ENCODE measurements around the gene PTPRJ.

Gene PTPRJ

GRCh38 chr11:48011102-48011797 is 30.9 kb downstream of the PTPRJ start:
- Histone ChIP-seq H3K27ac (ENCODE audit: low read depth, low read length) (no peak overlapping the region), H3K9ac (ENCODE audit: low read length) (no peak overlapping the region), H3K4me3 (ENCODE audit: low read depth, low read length) (no peak overlapping the region), H3K4me1 (ENCODE audit: control insufficient read depth, insufficient read depth, low read length) (peaks cover 15% of the 10 kb centered on the region), H3K9me3 (ENCODE audit: control insufficient read depth, insufficient read depth, low read depth, low read length) (no peaks in the 10 kb centered on the region), H3K27me3 (ENCODE audit: control insufficient read depth, insufficient read depth, low read length) (no peaks in the 10 kb centered on the region), H3K36me3 (ENCODE audit: control insufficient read depth, insufficient read depth, low read length) (no peaks in the 10 kb centered on the region)

GRCh38 chr11:48011798-48012391 is 31.5 kb downstream of the PTPRJ start:
- peaks cover 12% of the 10 kb centered on the region for H3K4me1 ChIP-seq (ENCODE audit: control insufficient read depth, insufficient read depth, low read length)
- H3K9me3 ChIP-seq (ENCODE audit: control insufficient read depth, insufficient read depth, low read depth, low read length): no peaks in the 10 kb centered on the region
- H3K36me3 ChIP-seq (ENCODE audit: control insufficient read depth, insufficient read depth, low read length): no peaks in the 10 kb centered on the region
- no peak overlapping the region for H3K9ac ChIP-seq (ENCODE audit: low read length)
- H3K27ac ChIP-seq (ENCODE audit: low read depth, low read length): no peak overlapping the region
- no peak overlapping the region for H3K4me3 ChIP-seq (ENCODE audit: low read depth, low read length)
- H3K27me3 ChIP-seq (ENCODE audit: control insufficient read depth, insufficient read depth, low read length): no peaks in the 10 kb centered on the region

- H3K9ac ChIP-seq (ENCODE audit: low read length): no peak overlapping the region
- peaks cover 23% of the 10 kb centered on the region for H3K4me1 ChIP-seq (ENCODE audit: control insufficient read depth, insufficient read depth, low read length)
- H3K27ac ChIP-seq (ENCODE audit: low read depth, low read length): no peak overlapping the region
These were observed 33.0 kb downstream of the PTPRJ start for GRCh38 chr11:48013269-48013901.

GRCh38 chr11:48014917-48015316 is 34.6 kb downstream of the PTPRJ start:
- no peaks in the 10 kb centered on the region for H3K36me3 ChIP-seq (ENCODE audit: control insufficient read depth, insufficient read depth, low read length)
- H3K4me1 ChIP-seq (ENCODE audit: control insufficient read depth, insufficient read depth, low read length): peaks cover 34% of the 10 kb centered on the region
- H3K27ac ChIP-seq (ENCODE audit: low read depth, low read length): no peak overlapping the region
- H3K4me3 ChIP-seq (ENCODE audit: low read depth, low read length): no peak overlapping the region
- H3K9me3 ChIP-seq (ENCODE audit: control insufficient read depth, insufficient read depth, low read depth, low read length): no peaks in the 10 kb centered on the region
- H3K9ac ChIP-seq (ENCODE audit: low read length): no peak overlapping the region
- no peaks in the 10 kb centered on the region for H3K27me3 ChIP-seq (ENCODE audit: control insufficient read depth, insufficient read depth, low read length)

More at GRCh38 chr11:48013269-48013901, 33.0 kb downstream of the PTPRJ start:
- no peaks in the 10 kb centered on the region for H3K36me3 ChIP-seq (ENCODE audit: control insufficient read depth, insufficient read depth, low read length)
- H3K27me3 ChIP-seq (ENCODE audit: control insufficient read depth, insufficient read depth, low read length): no peaks in the 10 kb centered on the region
- H3K9me3 ChIP-seq (ENCODE audit: control insufficient read depth, insufficient read depth, low read depth, low read length): no peaks in the 10 kb centered on the region
- no peak overlapping the region for H3K4me3 ChIP-seq (ENCODE audit: low read depth, low read length)

GRCh38 chr11:48017105-48017830 is 36.9 kb downstream of the PTPRJ start:
- H3K36me3 ChIP-seq (ENCODE audit: control insufficient read depth, insufficient read depth, low read length): no peaks in the 10 kb centered on the region
- peaks cover 34% of the 10 kb centered on the region for H3K4me1 ChIP-seq (ENCODE audit: control insufficient read depth, insufficient read depth, low read length)
- no peaks in the 10 kb centered on the region for H3K9me3 ChIP-seq (ENCODE audit: control insufficient read depth, insufficient read depth, low read depth, low read length)
- no peaks in the 10 kb centered on the region for H3K27me3 ChIP-seq (ENCODE audit: control insufficient read depth, insufficient read depth, low read length)
- H3K4me3 ChIP-seq (ENCODE audit: low read depth, low read length): no peak overlapping the region
- no peak overlapping the region for H3K27ac ChIP-seq (ENCODE audit: low read depth, low read length)
- H3K9ac ChIP-seq (ENCODE audit: low read length): no peak overlapping the region

GRCh38 chr11:48017831-48018527 is 37.6 kb downstream of the PTPRJ start:
- Histone ChIP-seq H3K9ac (ENCODE audit: low read length) (no peak overlapping the region), H3K36me3 (ENCODE audit: control insufficient read depth, insufficient read depth, low read length) (no peaks in the 10 kb centered on the region), H3K27ac (ENCODE audit: low read depth, low read length) (no peak overlapping the region), H3K4me3 (ENCODE audit: low read depth, low read length) (no peak overlapping the region), H3K9me3 (ENCODE audit: control insufficient read depth, insufficient read depth, low read depth, low read length) (no peaks in the 10 kb centered on the region), H3K27me3 (ENCODE audit: control insufficient read depth, insufficient read depth, low read length) (no peaks in the 10 kb centered on the region), H3K4me1 (ENCODE audit: control insufficient read depth, insufficient read depth, low read length) (peaks cover 33% of the 10 kb centered on the region)

- H3K27me3 ChIP-seq (ENCODE audit: control insufficient read depth, insufficient read depth, low read length): no peaks in the 10 kb centered on the region
- no peak overlapping the region for H3K27ac ChIP-seq (ENCODE audit: low read depth, low read length)
- H3K36me3 ChIP-seq (ENCODE audit: control insufficient read depth, insufficient read depth, low read length): no peaks in the 10 kb centered on the region
- no peak overlapping the region for H3K9ac ChIP-seq (ENCODE audit: low read length)
- no peaks in the 10 kb centered on the region for H3K9me3 ChIP-seq (ENCODE audit: control insufficient read depth, insufficient read depth, low read depth, low read length)
- H3K4me1 ChIP-seq (ENCODE audit: control insufficient read depth, insufficient read depth, low read length): peaks cover 27% of the 10 kb centered on the region
- H3K4me3 ChIP-seq (ENCODE audit: low read depth, low read length): 0 out of 2 replicates have a peak overlapping the region, but pooled peaks have one; percentile 23
These were observed 38.3 kb downstream of the PTPRJ start for GRCh38 chr11:48018528-48019216.

- peaks cover 27% of the 10 kb centered on the region for H3K4me1 ChIP-seq (ENCODE audit: control insufficient read depth, insufficient read depth, low read length)
- H3K27ac ChIP-seq (ENCODE audit: low read depth, low read length): no peak overlapping the region
- H3K36me3 ChIP-seq (ENCODE audit: control insufficient read depth, insufficient read depth, low read length): no peaks in the 10 kb centered on the region
- H3K9ac ChIP-seq (ENCODE audit: low read length): no peak overlapping the region
- no peaks in the 10 kb centered on the region for H3K27me3 ChIP-seq (ENCODE audit: control insufficient read depth, insufficient read depth, low read length)
- H3K9me3 ChIP-seq (ENCODE audit: control insufficient read depth, insufficient read depth, low read depth, low read length): no peaks in the 10 kb centered on the region
- H3K4me3 ChIP-seq (ENCODE audit: low read depth, low read length): 0 out of 2 replicates have a peak overlapping the region, but pooled peaks have one; percentile 23
These were observed 38.8 kb downstream of the PTPRJ start for GRCh38 chr11:48019217-48019584.

GRCh38 chr11:48019595-48019994 is 39.2 kb downstream of the PTPRJ start:
- no peaks in the 10 kb centered on the region for H3K9me3 ChIP-seq (ENCODE audit: control insufficient read depth, insufficient read depth, low read depth, low read length)
- no peak overlapping the region for H3K9ac ChIP-seq (ENCODE audit: low read length)
- no peaks in the 10 kb centered on the region for H3K36me3 ChIP-seq (ENCODE audit: control insufficient read depth, insufficient read depth, low read length)
- peaks cover 29% of the 10 kb centered on the region for H3K4me1 ChIP-seq (ENCODE audit: control insufficient read depth, insufficient read depth, low read length)
- no peak overlapping the region for H3K27ac ChIP-seq (ENCODE audit: low read depth, low read length)
- no peaks in the 10 kb centered on the region for H3K27me3 ChIP-seq (ENCODE audit: control insufficient read depth, insufficient read depth, low read length)
- no peak overlapping the region for H3K4me3 ChIP-seq (ENCODE audit: low read depth, low read length)

- Histone ChIP-seq H3K4me3 (ENCODE audit: low read depth, low read length) (no peak overlapping the region), H3K36me3 (ENCODE audit: control insufficient read depth, insufficient read depth, low read length) (no peaks in the 10 kb centered on the region), H3K27ac (ENCODE audit: low read depth, low read length) (no peak overlapping the region), H3K9me3 (ENCODE audit: control insufficient read depth, insufficient read depth, low read depth, low read length) (no peaks in the 10 kb centered on the region), H3K9ac (ENCODE audit: low read length) (no peak overlapping the region), H3K4me1 (ENCODE audit: control insufficient read depth, insufficient read depth, low read length) (peaks cover 31% of the 10 kb centered on the region), H3K27me3 (ENCODE audit: control insufficient read depth, insufficient read depth, low read length) (no peaks in the 10 kb centered on the region)
These were observed 39.9 kb downstream of the PTPRJ start for GRCh38 chr11:48020092-48020755.

Data from HUES6 (cell line).